Measurements from ENCODE around the gene LDB3. TPM values are rescaled to one million over a fixed set of nuclear protein-coding genes. Genes with fewer than 3 reads are reported as not detected.

LDB3 gene
- total RNA-seq, 1 experiment from 2014 or later, result 0.20 TPM

- no TSS peak for BruUV-seq (replicated peaks)
- CTCF ChIA-PET, result no interaction called here
- intact Hi-C loops (cut with micrococcal nuclease), result no loop called here
Measured at GRCh38 chr10:86751477-86751876, 83.2 kb downstream of the LDB3 start.

More at GRCh38 chr10:86751477-86751876, 83.2 kb downstream of the LDB3 start:
- H3K27me3 ChIP-seq (ENCODE audit: insufficient read depth, low read length), result no peaks in the 10 kb centered on the region
- H4K20me1 ChIP-seq (ENCODE audit: insufficient read depth), result no peaks in the 10 kb centered on the region
- no peak for DNase-seq (ENCODE audit: low read depth, low spot score)
- no peaks in the 10 kb centered on the region for H3K36me3 ChIP-seq (ENCODE audit: control insufficient read depth in 1 of 2, insufficient read depth in 2 of 2, low read length in 2 of 2)
- ChIA-PET POLR2A (no interaction called here), RAD21 (ENCODE audit: low non-redundant PET in 1 of 2, low total read pairs in 2 of 2, uncharacterized antibody in 2 of 2, unreplicated experiment in 2 of 2) (no interaction called here)
- no peaks in the 10 kb centered on the region for H3K9me3 ChIP-seq (ENCODE audit: control insufficient read depth in 1 of 2, insufficient read depth in 1 of 2, low read depth in 1 of 2, low read length in 2 of 2)
- H3K79me2 ChIP-seq (ENCODE audit: insufficient read depth, low read length), result peaks cover 7% of the 10 kb centered on the region; the same call in 1 of the 2 replicates
- no peaks in the 10 kb centered on the region for H3K9me2 ChIP-seq (ENCODE audit: insufficient read depth)
- H3K9ac ChIP-seq (ENCODE audit: low read length), result no peak overlapping the region
- TF ChIP-seq ELF1 (IDR thresholded peaks at IDR 0.05; ENCODE audit: borderline replicate concordance, low read depth) (no peak), ZBTB33 (IDR thresholded peaks at IDR 0.05; ENCODE audit: extremely low read depth, insufficient replicate concordance, low read length) (no peak), ZFX (IDR thresholded peaks at IDR 0.05) (no peak), CEBPB (IDR thresholded peaks at IDR 0.05; ENCODE audit: low read depth) (no peak), SP1 (IDR thresholded peaks at IDR 0.05; ENCODE audit: low read depth) (no peak), YY1 (IDR thresholded peaks at IDR 0.05; ENCODE audit: extremely low read depth, insufficient replicate concordance, low read depth, low read length) (no peak), SIN3A (IDR thresholded peaks at IDR 0.05; ENCODE audit: low read depth) (no peak), TCF7L2 (IDR thresholded peaks at IDR 0.05; ENCODE audit: borderline replicate concordance, extremely low read depth, insufficient read depth, insufficient read length) (no peak), POLR2AphosphoS5 (IDR thresholded peaks at IDR 0.05; ENCODE audit: low read depth, low read length) (no peak), EZH2 (IDR thresholded peaks at IDR 0.05) (no peak), FOSL1 (IDR thresholded peaks at IDR 0.05; ENCODE audit: low read depth) (no peak), REST (IDR thresholded peaks at IDR 0.05; ENCODE audit: low read depth) (no peak), ATF3 (IDR thresholded peaks at IDR 0.05) (no peak)
- ATAC-seq, result no peak
- H2AFZ ChIP-seq (ENCODE audit: low read depth, low read length, poor library complexity, severe bottlenecking), result no peak overlapping the region
- no peak overlapping the region for H3K27ac ChIP-seq (ENCODE audit: low read depth, low read length)
- peaks cover 9 to 11% of the 10 kb centered on the region in 2 experiments; a peak in 3 of 4 replicates for H3K4me1 ChIP-seq (ENCODE audit: control insufficient read depth in 1 of 2, insufficient read depth in 2 of 2, low read length in 2 of 2)
- H3K4me3 ChIP-seq (replicated peaks in 1 of 2; ENCODE audit: low read depth in 1 of 2, low read length in 2 of 2), result no peak overlapping the region
- no peak overlapping the region for H3K4me2 ChIP-seq (ENCODE audit: low read length)

Measured in HCT116 (cell line).